Measurements from ENCODE around the gene CD160.

Gene CD160

GRCh38 chr1:145786271-145786670 lies 67.0 kb downstream of the CD160 start:
- no peaks in the 10 kb centered on the region for H3K9me3 Mint-ChIP-seq
- no peaks in the 10 kb centered on the region for H3K27me3 Mint-ChIP-seq
- no peak overlapping the region for H3K4me3 Mint-ChIP-seq
- peaks cover 36% of the 10 kb centered on the region for H3K4me1 Mint-ChIP-seq (ENCODE audit: low read depth)
- peaks cover 54% of the 10 kb centered on the region for H3K36me3 Mint-ChIP-seq (ENCODE audit: low read depth)
- peak overlapping the region; percentile 58 for H3K27ac Mint-ChIP-seq
- DNase-seq = no peak

- H3K27me3 Mint-ChIP-seq = no peaks in the 10 kb centered on the region
- H3K27ac Mint-ChIP-seq = no peak overlapping the region
- H3K4me1 Mint-ChIP-seq (ENCODE audit: low read depth) = peaks cover 36% of the 10 kb centered on the region
- H3K9me3 Mint-ChIP-seq = no peaks in the 10 kb centered on the region
- no peak overlapping the region for H3K4me3 Mint-ChIP-seq
- DNase-seq = no peak
- peaks cover 54% of the 10 kb centered on the region for H3K36me3 Mint-ChIP-seq (ENCODE audit: low read depth)
These were observed 69.3 kb downstream of the CD160 start for GRCh38 chr1:145788580-145788979.
